Breast epithelium (tissue), 3 donors: ENCODE measurements around the gene ADAMTSL5.

Experiments
- CTCF ChIP-seq, 3 donors: fragments of 450-650 bp; IDR thresholded peaks; one replicate each; pipeline ENCODE4 v1.5.1; 2016 to 2017; ENCODE audit warnings: antibody characterized with exemption in 3 of 3, mild to moderate bottlenecking in 3 of 3, moderate library complexity in 3 of 3
- POLR2AphosphoS5 ChIP-seq, 3 donors: sonication (generic); formaldehyde crosslinking; IDR thresholded peaks; one replicate each; pipeline ENCODE4 v1.6.1; 2017; ENCODE audit warnings: antibody characterized with exemption in 3 of 3

GRCh38 chr19:1494115-1494815, 18.6 kb downstream of the ADAMTSL5 start:
- TF ChIP-seq CTCF (IDR thresholded peaks at IDR 0.05) (no peak), POLR2AphosphoS5 (IDR thresholded peaks at IDR 0.05) (no peak)
